Caco-2 (cell line): ENCODE measurements around the gene PCDHGB1. TPM values are rescaled to one million over a fixed set of nuclear protein-coding genes. Genes with fewer than 3 reads are reported as not detected.
"Not testable (repeated sequence)": the region's sequence is repeated elsewhere in the genome, so short reads cannot be mapped to it uniquely, and the experiment has no call there.

Experiments used
- BruUV-seq: library from RNA; stranded (reverse); fragments of 400-500 nt; replicated peaks from 2 replicates; lab custom pipeline; 2021; lab: Mats Ljungman, UMichigan
- CTCF ChIA-PET: fragments of 300-600 bp; sonication (Branson Sonifier 250); formaldehyde crosslinking; loops from one replicate; lab custom pipeline; 2022; ENCODE audit warnings: antibody characterized with exemption; lab: Charles Lee
- POLR2A ChIA-PET: fragments of 300-600 bp; sonication (Branson Sonifier 250); formaldehyde crosslinking; loops from one replicate; lab custom pipeline; 2022; ENCODE audit warnings: antibody characterized with exemption; lab: Charles Lee
- DNase-seq, 2 experiments: peaks; one replicate each; pipeline versions ENCODE4 v3.0.0 to v3.0.0-alpha.2; 2020 to 2022
- H3K27me3 ChIP-seq: replicated peaks from 2 replicates; pipeline ENCODE4 v1.6.0; 2011; ENCODE audit warnings: low read length; ENCODE audit not compliant: control insufficient read depth, insufficient read depth
- H3K36me3 ChIP-seq: 2 replicates; pipeline ENCODE4 v1.5.1; 2011; ENCODE audit warnings: low read length; ENCODE audit not compliant: control insufficient read depth, insufficient read depth
- H3K4me1 ChIP-seq: fragments of 250-450 bp; sonication (Bioruptor Pico); 2 replicates; pipeline ENCODE4 v1.5.1; 2020; ENCODE audit warnings: mild to moderate bottlenecking
- H3K4me3 ChIP-seq: 2 replicates; pipeline ENCODE4 v1.5.1; 2011; ENCODE audit warnings: low read depth, mild to moderate bottlenecking, control low read depth, low read length
- H3K9me3 ChIP-seq: fragments of 250-450 bp; sonication (Bioruptor Pico); 2 replicates; pipeline ENCODE4 v1.5.1; 2020; ENCODE audit warnings: mild to moderate bottlenecking, moderate library complexity
- H3K27ac Mint-ChIP-seq: one replicate; pipeline ENCODE4 v1.8.0; 2022; ENCODE audit warnings: mixed read lengths; ENCODE audit not compliant: unreplicated experiment
- H3K27me3 Mint-ChIP-seq: one replicate; pipeline ENCODE4 v1.8.0; 2022; ENCODE audit warnings: mixed read lengths; ENCODE audit not compliant: insufficient read depth, unreplicated experiment
- H3K36me3 Mint-ChIP-seq: one replicate; pipeline ENCODE4 v1.8.0; 2022; ENCODE audit warnings: mild to moderate bottlenecking, mixed read lengths; ENCODE audit not compliant: insufficient read depth, unreplicated experiment
- H3K4me1 Mint-ChIP-seq: one replicate; pipeline ENCODE4 v1.8.0; 2022; ENCODE audit warnings: low read depth, mixed read lengths; ENCODE audit not compliant: unreplicated experiment
- H3K4me3 Mint-ChIP-seq: one replicate; pipeline ENCODE4 v1.8.0; 2022; ENCODE audit warnings: mild to moderate bottlenecking, moderate library complexity, mixed read lengths; ENCODE audit not compliant: unreplicated experiment
- H3K9me3 Mint-ChIP-seq: one replicate; pipeline ENCODE4 v1.8.0; 2022; ENCODE audit warnings: mixed read lengths; ENCODE audit not compliant: unreplicated experiment
- CTCF ChIP-seq, 2 experiments: fragments of 200-600 bp in 1 of 2; IDR thresholded peaks; 1 replicate in 1 of 2; 2 replicates in 1 of 2; pipeline versions ENCODE4 v1.5.1 to v1.8.0; 2011 to 2022; ENCODE audit warnings: antibody characterized with exemption in 1 of 2, control low read depth in 1 of 2, inconsistent platforms in 1 of 2, low read depth in 1 of 2, low read length in 1 of 2, mild to moderate bottlenecking in 1 of 2, moderate library complexity in 1 of 2; ENCODE audit not compliant: insufficient read depth in 1 of 2, severe bottlenecking in 1 of 2, unreplicated experiment in 1 of 2
- intact Hi-C: fragments of 100-400 bp; cut with micrococcal nuclease; formaldehyde crosslinking; loops from one replicate; pipeline ENCODE4 v1.10.0; 2022; ENCODE audit not compliant: unreplicated experiment
- total RNA-seq: library from RNA; stranded (reverse); gene quantifications from 2 replicates; pipeline ENCODE4 v1.2.3, GENCODE V29; 2022

PCDHGB1 gene
- total RNA-seq, 1 experiment from 2014 or later, result 0.66 TPM

GRCh38 chr5:141326088-141326854 lies 23.6 kb upstream of the PCDHGB1 start:
- Histone ChIP-seq H3K9me3 (no peaks in the 10 kb centered on the region), H3K4me1 (no peaks in the 10 kb centered on the region), H3K4me3 (peak overlapping the region; percentile 39), H3K27me3 (no peaks in the 10 kb centered on the region), H3K36me3 (no peaks in the 10 kb centered on the region)
- intact Hi-C loops, result loop anchor here (1.0 to 2.0 kb wide), 4 partner anchors 33 to 238 kb away; partner anchors contain the start of gene PCDHGB2
- TF ChIP-seq CTCF (IDR thresholded peaks at IDR 0.05; ENCODE audit: insufficient read depth in 1 of 2, low read depth in 1 of 2, low read length in 1 of 2, severe bottlenecking in 1 of 2, unreplicated experiment in 1 of 2), result peak; percentile 80 to 85
- Mint-ChIP-seq H3K27me3 (no peaks in the 10 kb centered on the region), H3K4me3 (peak overlapping the region; percentile 93), H3K9me3 (no peaks in the 10 kb centered on the region), H3K4me1 (no peaks in the 10 kb centered on the region), H3K27ac (peak overlapping the region; percentile 88), H3K36me3 (no peaks in the 10 kb centered on the region)
- BruUV-seq, result TSS peak; percentile 61
- POLR2A ChIA-PET, result no interaction called here
- CTCF ChIA-PET, result interaction anchor here (0.9 to 1.5 kb wide), 2 partner anchors 87 to 238 kb away, joined by 3 to 4 read pairs; partner anchors contain the start of gene PCDHGA10
- peak; percentile 82 to 85 for DNase-seq

GRCh38 chr5:141328231-141328630 lies 21.7 kb upstream of the PCDHGB1 start:
- H3K9me3 Mint-ChIP-seq, result no peaks in the 10 kb centered on the region
- no peaks in the 10 kb centered on the region for H3K27me3 Mint-ChIP-seq
- no peak for TF ChIP-seq CTCF (IDR thresholded peaks at IDR 0.05; ENCODE audit: insufficient read depth in 1 of 2, low read depth in 1 of 2, low read length in 1 of 2, severe bottlenecking in 1 of 2, unreplicated experiment in 1 of 2)
- no peaks in the 10 kb centered on the region for H3K4me1 Mint-ChIP-seq
- no TSS peak for BruUV-seq
- intact Hi-C loops, result no loop called here
- no peaks in the 10 kb centered on the region for H3K9me3 ChIP-seq
- H3K36me3 ChIP-seq, result no peaks in the 10 kb centered on the region
- no peak overlapping the region for H3K4me3 Mint-ChIP-seq
- no peaks in the 10 kb centered on the region for H3K4me1 ChIP-seq
- DNase-seq, result no peak
- H3K36me3 Mint-ChIP-seq, result no peaks in the 10 kb centered on the region
- H3K27me3 ChIP-seq, result no peaks in the 10 kb centered on the region
- ChIA-PET POLR2A (no interaction called here), CTCF (interaction anchor here (0.8 to 1.1 kb wide), 2 partner anchors 236 to 239 kb away, joined by 3 read pairs; no protein-coding TSS in a partner anchor)
- H3K4me3 ChIP-seq, result no peak overlapping the region
- H3K27ac Mint-ChIP-seq, result no peak overlapping the region

GRCh38 chr5:141330299-141331080 lies 19.4 kb upstream of the PCDHGB1 start, which contains the start of gene PCDHGA1:
PCDHGA1 (plus strand) TSS chr5:141330514.
- Mint-ChIP-seq H3K36me3 (no peaks in the 10 kb centered on the region), H3K4me1 (no peaks in the 10 kb centered on the region), H3K27ac (no peak within 1 kb of the TSS), H3K9me3 (no peaks in the 10 kb centered on the region), H3K4me3 (no peak within 1 kb of the TSS), H3K27me3 (no peaks in the 10 kb centered on the region)
- intact Hi-C loops, result no loop called here
- DNase-seq, result no peak
- H3K27me3 ChIP-seq, result no peaks in the 10 kb centered on the region
- no peaks in the 10 kb centered on the region for H3K36me3 ChIP-seq
- H3K4me3 ChIP-seq, result no peak within 1 kb of the TSS
- peak in 1 of 2 experiments; percentile 15 for TF ChIP-seq CTCF (IDR thresholded peaks at IDR 0.05; ENCODE audit: insufficient read depth in 1 of 2, low read depth in 1 of 2, low read length in 1 of 2, severe bottlenecking in 1 of 2, unreplicated experiment in 1 of 2)
- ChIA-PET POLR2A (interaction anchor here (1.0 kb wide), 1 partner anchor 10 kb away, joined by 9 read pairs; the partner anchor contains the start of gene TAF7), CTCF (interaction anchor here (0.7 to 1.1 kb wide), 3 partner anchors 10 to 233 kb away, joined by 3 to 4 read pairs (median 3); partner anchors contain the start of gene TAF7)
- H3K9me3 ChIP-seq, result peaks cover 3% of the 10 kb centered on the region; the same call in 1 of the 2 replicates
- BruUV-seq, result no TSS peak
- no peaks in the 10 kb centered on the region for H3K4me1 ChIP-seq

- H3K27me3 Mint-ChIP-seq, CTCF ChIA-PET, H3K27me3 ChIP-seq, H3K9me3 ChIP-seq, H3K4me1 Mint-ChIP-seq, H3K9me3 Mint-ChIP-seq, POLR2A ChIA-PET, H3K27ac Mint-ChIP-seq, H3K4me3 ChIP-seq, BruUV-seq, H3K4me1 ChIP-seq, intact Hi-C loops, H3K36me3 Mint-ChIP-seq, H3K36me3 ChIP-seq, DNase-seq, H3K4me3 Mint-ChIP-seq: not testable (repeated sequence)
Measured at GRCh38 chr5:141332571-141332970, 17.3 kb upstream of the PCDHGB1 start.
